CD4-positive, alpha-beta memory T cell (primary cell): ENCODE results near the gene METTL1. TPM values are rescaled to one million over a fixed set of nuclear protein-coding genes. Genes with fewer than 3 reads are reported as not detected.
A peak's percentile ranks its signal among the peaks of the same experiment; 100 is the strongest.

Source experiments
- CTCF ChIA-PET: fragments of 350-600 bp; sonication (Branson Sonifier 250); formaldehyde crosslinking; loops from one replicate; lab custom pipeline; 2021; ENCODE audit warnings: inconsistent platforms; ENCODE audit not compliant: partially characterized antibody; lab: Charles Lee
- POLR2A ChIA-PET: fragments of 350-600 bp; sonication (Branson Sonifier 250); formaldehyde crosslinking; loops from one replicate; lab custom pipeline; 2021; ENCODE audit not compliant: partially characterized antibody; lab: Charles Lee
- DNase-seq, 5 donors: peaks; one replicate each; pipeline versions ENCODE4 v3.0.0 to v3.0.0-alpha.2; 2020 to 2022; ENCODE audit warnings: mixed read lengths in 1 of 5
- H3K27ac ChIP-seq: one replicate; pipeline ENCODE4 v1.7.0; 2013; ENCODE audit warnings: low read depth, low read length
- H3K27me3 ChIP-seq: 2 replicates; pipeline ENCODE4 v1.7.0; 2013; ENCODE audit warnings: mild to moderate bottlenecking, low read length, moderate library complexity; ENCODE audit not compliant: insufficient read depth
- H3K36me3 ChIP-seq: 2 replicates; pipeline ENCODE4 v1.7.0; 2013; ENCODE audit warnings: mild to moderate bottlenecking, low read length, moderate library complexity; ENCODE audit not compliant: insufficient read depth
- H3K4me1 ChIP-seq: 2 replicates; pipeline ENCODE4 v1.7.0; 2013; ENCODE audit warnings: mild to moderate bottlenecking, low read length, moderate library complexity; ENCODE audit not compliant: insufficient read depth
- H3K4me3 ChIP-seq, 2 donors: one replicate each; pipeline ENCODE4 v1.7.0; 2013; ENCODE audit warnings: low read length in 2 of 2, mild to moderate bottlenecking in 1 of 2
- H3K9me3 ChIP-seq, 2 donors: one replicate each; pipeline ENCODE4 v1.7.0; 2013; ENCODE audit warnings: low read length in 2 of 2, control low read depth in 1 of 2; ENCODE audit not compliant: control insufficient read depth in 1 of 2
- H3K27ac Mint-ChIP-seq, 7 donors: one replicate each; pipeline ENCODE4 v1.8.0; 2020 to 2021; ENCODE audit warnings: mixed read lengths in 7 of 7, mild to moderate bottlenecking in 6 of 7, inconsistent platforms in 3 of 7, moderate library complexity in 3 of 7
- H3K27me3 Mint-ChIP-seq, 2 donors: one replicate each; pipeline ENCODE4 v1.8.0; 2020 to 2021; ENCODE audit warnings: mixed read lengths in 2 of 2
- H3K36me3 Mint-ChIP-seq, 2 donors: one replicate each; pipeline ENCODE4 v1.8.0; 2020 to 2021; ENCODE audit warnings: mixed read lengths in 2 of 2, inconsistent platforms in 1 of 2, mild to moderate bottlenecking in 1 of 2
- H3K4me1 Mint-ChIP-seq, 4 donors: one replicate each; pipeline ENCODE4 v1.8.0; 2020 to 2021; ENCODE audit warnings: mixed read lengths in 4 of 4, mild to moderate bottlenecking in 1 of 4
- H3K4me3 Mint-ChIP-seq, 8 donors: one replicate each; pipeline ENCODE4 v1.8.0; 2020 to 2021; ENCODE audit warnings: mixed read lengths in 8 of 8, mild to moderate bottlenecking in 7 of 8, moderate library complexity in 6 of 8, inconsistent platforms in 3 of 8
- H3K9me3 Mint-ChIP-seq, 8 donors: one replicate each; pipeline ENCODE4 v1.8.0; 2020 to 2021; ENCODE audit warnings: mixed read lengths in 8 of 8, mild to moderate bottlenecking in 5 of 8, inconsistent platforms in 3 of 8, moderate library complexity in 1 of 8
- intact Hi-C: fragments of 100-400 bp; cut with micrococcal nuclease; formaldehyde crosslinking; loops from one replicate; pipeline ENCODE4 v1.15.1; 2023
- polyA plus RNA-seq, 2 donors: library from polyadenylated mRNA; unstranded; fragments of 300-500 nt; fragmentation: Illumina TruSeq; gene quantifications; one replicate each; pipeline ENCODE4 v1.2.3, GENCODE V29; 2021
- total RNA-seq, 2 experiments: library from RNA; stranded (reverse); gene quantifications; one replicate each; pipeline ENCODE4 v1.2.3, GENCODE V29; 2021

METTL1 gene
- total and polyA plus RNA-seq, 4 experiments from 2014 or later: 9.9 to 19.1 (median 13.6) TPM

DNA sequence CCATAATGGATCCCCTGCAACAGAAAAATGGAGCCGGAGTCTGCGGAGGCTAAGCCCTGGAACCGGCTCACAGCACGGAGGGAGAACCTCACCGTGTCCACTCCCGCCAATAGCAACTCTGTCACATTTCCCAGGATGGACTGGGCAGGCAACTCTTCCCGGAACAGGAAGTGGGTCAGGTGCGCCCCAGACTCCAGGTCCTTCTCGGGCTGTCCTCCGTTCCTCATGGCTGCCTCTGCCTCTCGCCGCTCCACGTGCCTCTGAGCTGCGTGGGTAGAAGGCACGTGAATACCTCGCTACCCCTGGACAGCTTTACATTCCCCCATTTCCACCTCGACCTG is 7.3 kb downstream of the METTL1 start:
- H3K4me3 ChIP-seq: peak overlapping the region; percentile 37 to 60
- peak overlapping the region in 3 of 7 donors; percentile 27 to 32 (median 32) for H3K27ac Mint-ChIP-seq
- intact Hi-C loops: loop anchor here (1.0 to 2.0 kb wide), 2 partner anchors 8 to 140 kb away; no protein-coding TSS in a partner anchor

DNA sequence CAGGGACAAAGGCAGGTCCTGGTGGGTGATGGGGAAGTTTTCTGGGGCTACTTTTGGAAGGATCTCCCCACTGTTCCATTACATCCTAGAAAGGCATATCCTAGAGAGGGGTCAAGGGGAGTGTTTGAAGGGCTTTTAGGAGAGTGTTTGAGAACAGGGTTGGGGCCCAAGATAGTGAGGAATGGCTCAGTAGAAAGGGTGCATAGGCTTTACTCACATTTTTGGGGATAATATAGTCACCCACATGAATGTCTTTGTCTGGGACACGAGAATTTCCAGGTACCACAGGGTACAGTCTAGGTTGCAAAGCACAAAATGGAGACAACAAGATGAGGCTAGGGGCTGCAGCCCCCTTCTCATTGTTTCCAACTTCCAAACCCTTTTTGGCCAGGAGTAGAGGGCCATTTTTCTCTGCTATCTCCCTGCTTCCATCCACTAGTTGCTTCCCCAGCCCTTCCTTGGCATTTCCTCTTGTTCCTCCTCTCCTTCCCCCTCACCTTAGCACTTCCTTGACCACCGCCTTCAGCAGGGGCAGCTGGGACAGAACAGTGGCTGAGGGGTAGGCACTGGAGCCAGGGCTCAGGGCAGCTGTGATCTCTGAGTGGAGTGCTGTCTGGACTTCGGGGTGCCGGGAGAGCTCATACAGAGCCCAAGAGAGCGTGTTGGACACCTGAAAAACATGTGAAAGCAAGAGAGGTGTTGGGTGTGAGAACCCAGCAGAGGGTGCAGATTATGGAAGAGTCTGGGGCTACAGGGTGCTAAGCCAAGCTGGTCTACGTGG is 7.8 kb downstream of the METTL1 start:
- Mint-ChIP-seq H3K4me3 (peak overlapping the region; percentile 85 to 94 (median 88)), H3K9me3 (no peaks in the 10 kb centered on the region), H3K27ac (peak overlapping the region in 3 of 7 donors; percentile 27 to 74 (median 73)), H3K36me3 (peaks cover 11 to 19% of the 10 kb centered on the region in 2 donors), H3K27me3 (peaks cover 6 to 13% of the 10 kb centered on the region in 2 donors), H3K4me1 (peaks cover 17 to 52% (median 30%) of the 10 kb centered on the region in 4 donors)
- peaks cover 1% of the 10 kb centered on the region for H3K36me3 ChIP-seq
- no peak for DNase-seq
- H3K27ac ChIP-seq: no peak overlapping the region
- intact Hi-C loops: loop anchor here (2.0 kb wide), 1 partner anchor 141 kb away; no protein-coding TSS in a partner anchor
- H3K9me3 ChIP-seq: no peaks in the 10 kb centered on the region
- peak overlapping the region in 1 of 2 donors; percentile 60 for H3K4me3 ChIP-seq
- CTCF ChIA-PET: interaction anchor here (0.9 to 3.6 kb wide), 9 partner anchors 8 to 142 kb away, joined by 3 to 20 read pairs (median 5); partner anchors contain the start of gene TSFM
- peaks cover 40% of the 10 kb centered on the region for H3K4me1 ChIP-seq
- POLR2A ChIA-PET: interaction anchor here (1.3 to 4.3 kb wide), 3 partner anchors 8 to 19 kb away, joined by 5 to 45 read pairs (median 26); partner anchors contain the start of genes TSFM and TSPAN31
- peaks cover 19% of the 10 kb centered on the region for H3K27me3 ChIP-seq

More for the DNA sequence above, 7.3 kb downstream of the METTL1 start:
- peaks cover 10 to 16% of the 10 kb centered on the region in 2 donors for H3K36me3 Mint-ChIP-seq
- CTCF ChIA-PET: interaction anchor here (0.9 to 3.6 kb wide), 9 partner anchors 8 to 141 kb away, joined by 3 to 20 read pairs (median 5); partner anchors contain the start of gene TSFM
- peaks cover 0 to 2% (median 0%) of the 10 kb centered on the region in 8 donors for H3K9me3 Mint-ChIP-seq
- peaks cover 34% of the 10 kb centered on the region for H3K4me1 ChIP-seq
- no peak for DNase-seq
- peak overlapping the region; percentile 85 to 94 (median 88) for H3K4me3 Mint-ChIP-seq
- no peaks in the 10 kb centered on the region for H3K9me3 ChIP-seq
- H3K27me3 ChIP-seq: peaks cover 19% of the 10 kb centered on the region
- H3K27me3 Mint-ChIP-seq: peaks cover 6 to 13% of the 10 kb centered on the region in 2 donors
- no peaks in the 10 kb centered on the region for H3K36me3 ChIP-seq
- peaks cover 12 to 47% (median 24%) of the 10 kb centered on the region in 4 donors for H3K4me1 Mint-ChIP-seq
- H3K27ac ChIP-seq: peak overlapping the region; percentile 26
- POLR2A ChIA-PET: interaction anchor here (1.3 to 4.3 kb wide), 3 partner anchors 8 to 20 kb away, joined by 5 to 45 read pairs (median 26); partner anchors contain the start of genes TSFM and TSPAN31

- H3K9me3 ChIP-seq: no peaks in the 10 kb centered on the region
- no peak overlapping the region for H3K27ac ChIP-seq
- Mint-ChIP-seq H3K4me1 (peaks cover 20 to 61% (median 34%) of the 10 kb centered on the region in 4 donors), H3K27me3 (peaks cover 6 to 13% of the 10 kb centered on the region in 2 donors), H3K4me3 (peak overlapping the region in 1 of 8 donors; percentile 49), H3K36me3 (peaks cover 16 to 17% of the 10 kb centered on the region in 2 donors), H3K9me3 (no peaks in the 10 kb centered on the region), H3K27ac (peak overlapping the region in 1 of 7 donors; percentile 78)
- H3K36me3 ChIP-seq: peaks cover 17% of the 10 kb centered on the region
- peaks cover 19% of the 10 kb centered on the region for H3K27me3 ChIP-seq
- H3K4me1 ChIP-seq: peaks cover 44% of the 10 kb centered on the region
- no peak for DNase-seq
- CTCF ChIA-PET: interaction anchor here (1.4 to 4.3 kb wide), 2 partner anchors 18 to 19 kb away, joined by 4 to 58 read pairs; partner anchors contain the start of gene TSFM
- no peak overlapping the region for H3K4me3 ChIP-seq
- intact Hi-C loops: no loop called here
- POLR2A ChIA-PET: interaction anchor here (0.9 kb wide), 1 partner anchor 19 kb away, joined by 3 read pairs; no protein-coding TSS in a partner anchor
Measured at GRCh38 chr12:57762463-57762862, 9.4 kb downstream of the METTL1 start.

- Mint-ChIP-seq H3K4me1 (peaks cover 25 to 65% (median 37%) of the 10 kb centered on the region in 4 donors), H3K27ac (no peak overlapping the region), H3K27me3 (peaks cover 6 to 11% of the 10 kb centered on the region in 2 donors), H3K36me3 (peaks cover 21 to 23% of the 10 kb centered on the region in 2 donors), H3K9me3 (no peaks in the 10 kb centered on the region), H3K4me3 (no peak overlapping the region)
- ChIA-PET POLR2A (interaction anchor here (0.6 to 0.9 kb wide), 2 partner anchors 20 to 140 kb away, joined by 3 read pairs; no protein-coding TSS in a partner anchor), CTCF (interaction anchor here (3.8 to 4.3 kb wide), 2 partner anchors 19 to 142 kb away, joined by 45 to 58 read pairs; partner anchors contain the start of gene TSFM)
- DNase-seq: no peak
- peaks cover 17% of the 10 kb centered on the region for H3K36me3 ChIP-seq
- no peaks in the 10 kb centered on the region for H3K9me3 ChIP-seq
- H3K4me1 ChIP-seq: peaks cover 44% of the 10 kb centered on the region
- no peak overlapping the region for H3K4me3 ChIP-seq
- H3K27me3 ChIP-seq: peaks cover 11% of the 10 kb centered on the region
- no peak overlapping the region for H3K27ac ChIP-seq
- intact Hi-C loops: no loop called here
Measured at GRCh38 chr12:57761391-57761998, 10.4 kb downstream of the METTL1 start.

DNA sequence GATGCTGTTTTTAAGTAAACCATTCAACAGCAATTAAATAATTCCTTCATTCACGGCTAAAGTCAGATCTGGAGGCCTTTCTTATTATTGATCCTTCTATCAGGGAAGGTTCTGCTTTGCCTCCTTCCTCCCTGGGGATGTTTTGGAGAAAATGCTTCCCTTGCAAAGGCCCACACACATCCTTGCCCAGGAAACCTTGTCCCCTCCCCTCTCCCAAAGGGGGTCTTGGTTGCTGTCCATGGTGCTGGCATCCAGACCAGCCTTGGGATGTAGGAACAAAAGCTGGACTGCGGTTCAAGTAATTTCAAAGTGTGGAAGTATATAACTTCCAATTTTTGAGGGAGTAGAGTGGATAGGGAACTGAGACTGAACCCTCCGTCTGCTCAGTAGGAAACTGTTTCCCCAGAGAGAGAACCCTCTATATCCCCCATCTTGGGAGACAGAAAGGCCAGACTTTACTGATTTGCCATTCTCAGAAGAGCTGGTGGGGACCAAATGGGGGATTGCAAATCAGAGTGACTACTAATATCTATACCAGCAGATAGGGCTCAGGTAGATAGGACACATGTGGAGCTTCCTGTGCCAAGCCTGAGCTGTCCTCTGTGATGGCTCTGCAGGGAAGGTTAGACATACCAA is 11.4 kb downstream of the METTL1 start:
- no peaks in the 10 kb centered on the region for H3K9me3 Mint-ChIP-seq
- H3K27me3 Mint-ChIP-seq: peaks cover 4 to 8% of the 10 kb centered on the region in 2 donors
- no peak overlapping the region for H3K4me3 ChIP-seq
- peaks cover 17% of the 10 kb centered on the region for H3K36me3 ChIP-seq
- peaks cover 25 to 60% (median 37%) of the 10 kb centered on the region in 4 donors for H3K4me1 Mint-ChIP-seq
- ChIA-PET POLR2A (interaction anchor here (0.6 to 1.4 kb wide), 2 partner anchors 16 to 141 kb away, joined by 3 to 4 read pairs; partner anchors contain the start of gene TSPAN31), CTCF (interaction anchor here (1.1 to 4.3 kb wide), 10 partner anchors 9 to 143 kb away, joined by 3 to 58 read pairs (median 12); partner anchors contain the start of genes CYP27B1, TSFM and TSPAN31)
- H3K36me3 Mint-ChIP-seq: peaks cover 21 to 28% of the 10 kb centered on the region in 2 donors
- no peaks in the 10 kb centered on the region for H3K9me3 ChIP-seq
- H3K27ac ChIP-seq: no peak overlapping the region
- H3K27ac Mint-ChIP-seq: peak overlapping the region in 1 of 7 donors; percentile 35
- H3K4me1 ChIP-seq: peaks cover 40% of the 10 kb centered on the region
- intact Hi-C loops: no loop called here
- no peak overlapping the region for H3K4me3 Mint-ChIP-seq
- peaks cover 3% of the 10 kb centered on the region for H3K27me3 ChIP-seq
- DNase-seq: no peak

DNA sequence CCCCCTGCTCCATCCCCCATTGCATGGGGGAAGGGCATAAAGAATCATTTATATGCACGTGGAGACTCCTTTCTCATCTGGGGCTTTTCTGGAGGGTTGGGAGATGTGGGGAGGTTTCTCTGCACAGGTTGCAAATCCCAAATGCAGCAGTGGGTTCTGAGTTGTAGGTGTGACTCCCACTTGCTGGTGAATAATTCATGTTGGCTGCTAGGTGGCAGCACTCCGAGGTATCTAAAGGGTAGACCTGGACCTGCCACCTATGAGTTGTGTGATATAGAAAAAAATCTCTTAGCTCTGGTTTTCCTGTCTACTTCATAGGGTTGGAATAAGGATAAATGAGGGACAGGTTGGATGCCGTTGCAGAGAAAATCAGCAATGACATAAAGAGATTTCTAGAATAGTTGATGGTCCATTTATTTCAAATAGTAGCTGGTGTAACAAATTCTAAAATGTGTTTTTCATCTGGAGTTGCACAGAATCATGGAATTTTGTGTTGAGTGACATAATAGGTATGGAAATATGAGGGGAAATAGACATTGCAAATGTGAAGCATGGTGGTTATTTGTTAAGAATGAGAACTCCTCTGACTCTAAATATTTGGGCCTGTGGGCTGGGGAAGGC is 12.4 kb downstream of the METTL1 start:
- Mint-ChIP-seq H3K9me3 (no peaks in the 10 kb centered on the region), H3K27ac (peak overlapping the region in 5 of 7 donors; percentile 32 to 82 (median 79)), H3K4me3 (peak overlapping the region in 3 of 8 donors; percentile 39 to 70 (median 64)), H3K36me3 (peaks cover 21 to 28% of the 10 kb centered on the region in 2 donors), H3K27me3 (peaks cover 3 to 6% of the 10 kb centered on the region in 2 donors), H3K4me1 (peaks cover 25 to 54% (median 35%) of the 10 kb centered on the region in 4 donors)
- peak in 4 of 5 donors; percentile 47 to 65 (median 56) for DNase-seq
- ChIA-PET POLR2A (interaction anchor here (0.8 to 1.9 kb wide), 7 partner anchors 8 to 139 kb away, joined by 3 to 6 read pairs (median 3); partner anchors contain the start of gene TSPAN31), CTCF (interaction anchor here (0.7 to 4.3 kb wide), 24 partner anchors 10 to 144 kb away, joined by 3 to 58 read pairs (median 5); partner anchors contain the start of genes AVIL, CYP27B1, EEF1AKMT3 and METTL1)
- intact Hi-C loops: loop anchor here (1.0 kb wide), 1 partner anchor 23 kb away; the partner anchor contains the start of gene TSFM
- Histone ChIP-seq H3K36me3 (peaks cover 17% of the 10 kb centered on the region), H3K9me3 (no peaks in the 10 kb centered on the region), H3K27ac (no peak overlapping the region), H3K4me3 (no peak overlapping the region), H3K4me1 (peaks cover 33% of the 10 kb centered on the region), H3K27me3 (no peaks in the 10 kb centered on the region)
